ENCODE data around the gene COL6A6. TPM values are rescaled to one million over a fixed set of nuclear protein-coding genes. Genes with fewer than 3 reads are reported as not detected.
A peak's percentile ranks its signal among the peaks of the same experiment; 100 is the strongest.

Gene COL6A6
- total RNA-seq, 1 experiment from 2014 or later: not detected

- Histone ChIP-seq H3K4me1 (ENCODE audit: control insufficient read depth, insufficient read depth, low read length) (no peaks in the 10 kb centered on the region), H3K36me3 (ENCODE audit: control insufficient read depth, insufficient read depth, low read length) (no peaks in the 10 kb centered on the region), H3K27me3 (ENCODE audit: control insufficient read depth, insufficient read depth, low read length) (peaks cover 8% of the 10 kb centered on the region; the same call in 1 of the 2 replicates), H3K4me3 (ENCODE audit: low read depth in 2 of 2, low read length in 2 of 2) (no peak overlapping the region), H3K9me3 (ENCODE audit: control insufficient read depth, insufficient read depth, low read depth, low read length) (no peaks in the 10 kb centered on the region), H3K27ac (ENCODE audit: low read length) (no peak overlapping the region)
- ChIA-PET POLR2A (no interaction called here), CTCF (no interaction called here)
- ATAC-seq: no peak
- intact Hi-C loops (cut with micrococcal nuclease; ENCODE audit: unreplicated experiment): no loop called here
- BruUV-seq (replicated peaks): no TSS peak
- in situ Hi-C loops (cut with HindIII; ENCODE audit: low pct_unique_long_range_greater_than_20kb, low sequenced_read_pairs): no loop called here
- TF ChIP-seq TCF7L2 (IDR thresholded peaks at IDR 0.05; ENCODE audit: low read depth, low read length): no peak
- TF ChIP-seq REST (IDR thresholded peaks at IDR 0.05; ENCODE audit: insufficient read depth in 1 of 2, low read depth in 2 of 2, low read length in 1 of 2): no peak
- no peak for TF ChIP-seq SIN3A (IDR thresholded peaks at IDR 0.05; ENCODE audit: borderline replicate concordance, insufficient read depth, low read depth, low read length)
- TF ChIP-seq POLR2AphosphoS5 (IDR thresholded peaks at IDR 0.05; ENCODE audit: low read depth, low read length): no peak
- TF ChIP-seq CTCF (IDR thresholded peaks at IDR 0.05): no peak
- no peak for DNase-seq (ENCODE audit: low read depth, low spot score)
Observed at GRCh38 chr3:130537673-130538304, 20.8 kb downstream of the COL6A6 start.

GRCh38 chr3:130539005-130539404, 22.0 kb downstream of the COL6A6 start:
- TF ChIP-seq CTCF (IDR thresholded peaks at IDR 0.05) (peak; percentile 87), TCF7L2 (IDR thresholded peaks at IDR 0.05; ENCODE audit: low read depth, low read length) (no peak)
- DNase-seq (ENCODE audit: low read depth, low spot score): peak; percentile 20
- H3K4me1 ChIP-seq (ENCODE audit: control insufficient read depth, insufficient read depth, low read length): no peaks in the 10 kb centered on the region
- peaks cover 2% of the 10 kb centered on the region; the same call in 1 of the 2 replicates for H3K27me3 ChIP-seq (ENCODE audit: control insufficient read depth, insufficient read depth, low read length)
- H3K27ac ChIP-seq (ENCODE audit: low read length): no peak overlapping the region
- in situ Hi-C loops (cut with HindIII; ENCODE audit: low pct_unique_long_range_greater_than_20kb, low sequenced_read_pairs) (no loop called here), intact Hi-C loops (cut with micrococcal nuclease; ENCODE audit: unreplicated experiment) (loop anchor here (1.0 kb wide), 1 partner anchor 263 kb away; no protein-coding TSS in a partner anchor)
- no peak overlapping the region for H3K4me3 ChIP-seq (ENCODE audit: low read depth in 2 of 2, low read length in 2 of 2)
- no TSS peak for BruUV-seq (replicated peaks)
- ATAC-seq: peak; percentile 84
- no peaks in the 10 kb centered on the region for H3K9me3 ChIP-seq (ENCODE audit: control insufficient read depth, insufficient read depth, low read depth, low read length)
- H3K36me3 ChIP-seq (ENCODE audit: control insufficient read depth, insufficient read depth, low read length): no peaks in the 10 kb centered on the region
- ChIA-PET POLR2A (no interaction called here), CTCF (no interaction called here)
